GM15510 (cell line): ENCODE data around the gene METTL26.

Experiments used
- POLR2A ChIP-seq: IDR thresholded peaks from 3 replicates; pipeline ENCODE4 v1.6.1; 2011; ENCODE audit warnings: borderline replicate concordance; ENCODE audit not compliant: insufficient read length; ENCODE audit errors: extremely low read depth

The METTL26 gene

DNA sequence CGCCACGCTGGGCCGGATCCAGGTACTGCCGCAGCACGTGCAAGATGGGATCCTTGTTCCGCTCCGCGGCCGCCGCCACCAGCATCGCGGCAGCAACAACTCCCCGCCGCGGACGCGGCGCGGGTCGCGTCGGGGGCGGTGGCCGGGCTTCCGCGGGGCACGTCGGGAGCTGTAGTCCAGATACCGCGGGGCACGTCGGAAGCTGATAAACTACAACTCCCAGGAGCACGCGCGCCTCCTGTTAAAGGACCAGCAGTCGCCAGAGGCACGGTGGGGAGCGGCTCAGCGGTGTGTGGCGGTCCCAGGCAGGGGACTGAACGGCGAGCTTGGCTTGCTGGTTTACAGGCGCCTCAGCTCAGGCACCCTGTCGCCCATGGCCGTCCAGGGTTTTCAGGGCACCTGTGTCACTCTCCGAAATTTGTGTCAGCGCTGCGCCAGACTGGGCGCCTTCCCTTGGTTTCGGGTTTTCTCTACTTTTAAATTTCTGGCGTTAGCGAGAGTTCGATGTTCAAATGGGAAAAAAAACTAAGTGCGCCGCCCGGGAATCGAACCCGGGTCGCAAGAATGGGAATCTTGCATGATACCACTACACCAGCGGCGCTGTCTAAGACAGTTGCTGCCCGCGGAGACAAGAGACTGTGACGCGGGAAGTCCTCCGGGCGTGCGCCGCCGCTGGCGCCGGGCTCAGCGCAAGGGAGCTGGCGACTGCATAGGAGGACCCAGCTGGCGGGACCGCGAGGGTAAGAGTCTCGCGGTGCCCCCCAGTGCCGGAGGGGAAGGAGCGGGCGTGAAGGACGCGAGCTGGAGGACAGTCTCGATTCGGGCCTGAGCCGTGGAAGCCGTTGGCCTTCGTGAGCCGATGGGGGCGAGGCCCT, at the start of gene METTL26:
METTL26 (minus strand) TSS at position 100 of the 875 bp plus-strand sequence; CDS start at position 85, 15 bp downstream.
- peak; percentile 87 for TF ChIP-seq POLR2A

DNA sequence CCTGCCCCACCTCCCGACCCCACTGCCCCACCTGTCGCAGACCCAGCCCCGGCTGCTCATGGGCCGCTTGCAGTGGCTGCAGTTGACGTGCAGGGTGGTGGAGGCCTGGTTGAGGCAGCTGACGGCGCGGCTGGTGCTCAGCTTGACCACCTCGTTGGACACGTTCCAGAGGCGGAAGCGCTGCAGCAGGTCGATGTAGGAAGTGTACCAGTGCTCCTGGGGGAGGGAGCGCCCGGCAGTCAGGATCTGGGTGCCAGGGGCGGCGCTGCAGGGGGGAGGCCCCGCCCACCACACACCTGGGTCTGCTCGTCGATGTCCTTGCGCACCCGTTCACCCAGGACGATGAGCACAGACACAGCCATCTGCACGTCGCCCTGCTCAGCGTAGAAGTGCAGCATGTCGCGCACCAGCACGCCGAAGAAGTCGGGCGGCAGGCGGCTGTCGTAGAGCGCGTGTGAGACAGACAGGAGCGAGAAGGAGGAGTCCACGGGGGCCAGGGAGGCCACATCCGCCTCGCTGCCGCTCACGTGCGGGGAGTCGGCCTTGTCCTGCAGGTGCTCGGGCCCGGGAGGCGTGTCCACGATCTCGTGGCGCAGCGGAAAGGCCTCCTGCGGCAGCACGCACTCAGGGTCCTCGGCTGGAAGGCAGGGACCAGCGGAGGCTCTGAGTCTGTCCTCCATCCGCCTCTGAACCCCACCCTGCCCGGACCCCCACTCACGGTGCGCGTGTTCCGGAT, 49.0 kb upstream of the METTL26 start:
- TF ChIP-seq POLR2A = no peak

DNA sequence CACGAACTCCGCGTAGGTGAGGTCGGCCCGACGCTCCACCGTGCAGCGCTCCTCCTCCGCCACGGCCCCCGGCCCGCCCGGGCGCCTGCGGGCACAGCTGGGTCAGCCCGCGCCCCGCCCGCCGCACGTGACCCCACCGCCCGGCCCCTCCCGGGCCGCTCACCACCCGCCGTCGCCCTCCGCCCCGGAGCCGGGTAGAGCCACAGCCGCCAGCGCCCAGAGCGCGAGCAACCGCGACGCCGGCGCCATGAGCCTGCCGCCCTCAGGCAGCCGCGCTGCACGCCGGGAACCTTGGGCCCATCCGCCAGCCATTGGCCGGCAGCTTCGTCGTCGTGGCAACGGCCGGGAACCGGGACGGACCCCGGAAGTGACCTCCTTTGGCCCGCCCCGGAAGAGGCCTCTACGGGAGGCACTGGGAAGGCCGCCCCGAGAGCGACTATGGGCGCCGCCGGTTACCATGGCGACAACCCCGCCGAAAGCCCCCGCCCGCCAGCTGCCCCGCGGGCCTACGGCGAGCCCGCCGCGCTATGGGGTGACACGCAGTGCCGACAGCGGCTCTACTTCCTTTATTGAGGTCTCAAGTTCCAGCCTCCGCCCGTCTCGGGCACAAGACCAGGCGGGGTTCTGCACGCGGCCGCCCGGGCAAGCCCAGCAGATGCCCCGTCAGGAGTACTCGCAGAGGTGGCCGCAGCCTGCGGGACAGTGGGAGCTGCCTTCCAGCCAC, 48.1 kb upstream of the METTL26 start, which contains the start of gene JMJD8:
JMJD8 (minus strand) TSS at position 264 of the 724 bp plus-strand sequence; CDS start at position 249, 15 bp downstream.
- TF ChIP-seq POLR2A = peak; percentile 94

DNA sequence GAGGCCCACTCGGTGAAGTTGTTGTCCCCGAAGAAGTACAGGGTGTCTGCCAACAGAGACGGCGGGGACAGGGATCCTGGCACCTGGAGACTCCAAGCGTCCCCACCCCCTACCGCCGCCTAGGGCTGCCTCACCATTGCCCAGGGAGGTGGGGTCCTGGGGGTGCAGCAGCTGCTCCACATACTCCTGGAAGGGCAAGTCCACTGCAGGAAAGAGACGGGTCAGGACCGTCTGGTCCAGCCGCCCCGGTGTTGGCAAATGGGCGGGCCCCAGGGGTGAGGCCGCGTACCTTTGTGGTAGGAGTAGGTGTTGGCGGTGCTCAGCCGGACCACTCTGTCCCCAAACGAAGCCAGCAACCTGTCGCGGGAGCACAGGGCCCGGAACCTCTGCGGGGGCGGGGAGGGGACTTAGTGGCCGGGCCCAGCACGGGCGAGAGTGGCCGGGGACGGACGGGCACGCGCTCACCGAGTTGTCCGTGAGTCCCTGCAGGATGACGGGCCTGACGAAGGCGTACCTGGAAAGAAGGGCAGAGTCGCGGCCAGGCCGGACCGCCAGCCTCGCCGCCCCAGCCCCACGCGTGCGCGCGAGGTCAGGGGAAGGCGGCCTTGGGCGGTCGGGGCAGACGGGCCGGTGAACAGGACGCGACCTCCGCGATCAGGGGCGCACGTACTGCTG, 47.4 kb upstream of the METTL26 start:
- no peak for TF ChIP-seq POLR2A

DNA sequence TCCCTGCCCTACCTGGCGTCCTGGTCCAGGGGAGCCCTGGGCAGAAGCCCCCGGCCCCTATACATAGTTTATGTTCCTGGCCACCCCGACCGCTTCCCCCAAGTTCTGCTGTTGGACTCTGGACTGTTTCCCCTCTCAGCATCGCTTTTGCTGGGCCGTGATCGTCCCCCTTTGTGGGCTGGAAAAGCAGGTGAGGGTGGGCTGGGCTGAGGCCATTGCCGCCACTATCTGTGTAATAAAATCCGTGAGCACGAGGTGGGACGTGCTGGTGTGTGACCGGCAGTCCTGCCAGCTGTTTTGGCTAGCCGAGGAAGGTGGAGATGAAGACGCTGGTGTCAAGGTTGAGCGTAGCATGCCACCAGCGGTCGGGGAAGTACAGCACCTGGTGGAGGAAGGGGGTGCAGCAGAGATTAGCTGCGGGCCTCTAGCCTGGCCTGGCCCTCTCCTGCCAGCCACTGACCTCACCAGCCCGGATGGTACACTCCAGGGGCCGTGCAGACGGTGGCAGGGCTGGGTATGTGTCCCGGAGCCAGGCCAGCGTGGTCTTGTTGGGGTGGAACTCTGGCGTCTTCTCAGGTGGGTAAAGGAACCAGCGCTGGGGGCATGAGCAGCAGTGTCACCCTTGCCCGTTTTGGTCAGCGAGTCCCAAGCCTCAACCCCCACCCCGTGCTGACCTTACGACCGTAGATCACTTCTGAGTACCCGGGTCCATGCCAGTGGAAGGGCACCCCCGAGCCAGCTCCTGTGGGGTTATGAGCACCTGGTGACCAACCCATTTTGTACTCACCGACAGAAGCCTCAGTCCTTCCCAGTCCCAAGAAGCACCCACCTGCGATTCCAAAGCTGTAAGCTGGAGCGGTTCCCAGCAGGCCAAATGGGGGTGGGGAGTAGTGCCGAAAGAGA, 46.6 kb upstream of the METTL26 start:
- no peak for TF ChIP-seq POLR2A

DNA sequence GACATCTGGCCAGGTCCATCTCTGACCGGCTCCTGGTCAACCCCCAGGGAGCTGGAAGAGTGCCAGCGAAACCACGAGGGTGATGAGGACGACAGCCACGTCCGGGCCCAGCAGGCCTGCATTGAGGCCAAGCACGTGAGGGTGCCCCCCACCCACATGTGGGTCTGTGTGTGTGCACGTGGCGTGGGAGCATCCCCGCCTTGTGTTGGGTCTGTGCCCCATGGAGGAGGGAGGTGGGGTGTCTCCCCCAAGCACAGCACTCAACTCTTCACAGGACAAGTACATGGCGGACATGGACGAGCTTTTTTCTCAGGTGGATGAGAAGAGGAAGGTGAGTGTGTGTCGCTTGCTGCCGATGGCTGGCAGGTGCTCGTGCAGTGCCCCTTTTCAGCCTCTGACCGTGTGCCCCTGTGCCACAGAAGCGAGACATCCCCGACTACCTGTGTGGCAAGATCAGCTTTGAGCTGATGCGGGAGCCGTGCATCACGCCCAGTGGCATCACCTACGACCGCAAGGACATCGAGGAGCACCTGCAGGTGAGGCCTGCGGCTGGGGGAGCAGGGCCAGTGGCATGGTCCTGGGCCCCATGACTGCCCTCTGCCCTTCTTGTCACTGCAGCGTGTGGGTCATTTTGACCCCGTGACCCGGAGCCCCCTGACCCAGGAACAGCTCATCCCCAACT, 45.8 kb upstream of the METTL26 start:
- TF ChIP-seq POLR2A = no peak

DNA sequence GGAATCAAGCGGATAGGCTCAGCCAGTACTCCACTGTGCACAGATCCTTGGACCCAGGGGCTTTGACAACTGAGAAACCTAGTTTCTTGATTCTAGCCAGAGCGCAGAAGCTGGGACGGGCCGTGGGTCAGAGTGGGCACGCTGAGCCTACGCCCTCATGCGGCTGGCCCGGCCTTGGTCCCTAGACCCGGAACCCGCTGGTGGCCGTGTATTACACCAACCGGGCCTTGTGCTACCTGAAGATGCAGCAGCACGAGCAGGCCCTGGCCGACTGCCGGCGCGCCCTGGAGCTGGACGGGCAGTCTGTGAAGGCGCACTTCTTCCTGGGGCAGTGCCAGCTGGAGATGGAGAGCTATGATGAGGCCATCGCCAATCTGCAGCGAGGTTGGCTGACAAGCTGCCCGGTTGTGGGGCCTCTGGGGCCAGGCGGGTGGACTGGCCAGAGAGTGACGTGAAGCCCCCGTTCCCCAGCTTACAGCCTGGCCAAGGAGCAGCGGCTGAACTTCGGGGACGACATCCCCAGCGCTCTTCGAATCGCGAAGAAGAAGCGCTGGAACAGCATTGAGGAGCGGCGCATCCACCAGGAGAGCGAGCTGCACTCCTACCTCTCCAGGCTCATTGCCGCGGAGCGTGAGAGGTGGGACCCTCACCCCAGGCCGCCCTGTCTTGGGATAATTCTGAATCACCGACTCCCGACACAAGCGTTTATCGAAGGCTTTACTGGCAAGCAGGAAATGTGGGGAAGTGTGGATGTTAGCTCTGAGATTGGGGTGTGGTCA, 45.1 kb upstream of the METTL26 start:
- TF ChIP-seq POLR2A = no peak

DNA sequence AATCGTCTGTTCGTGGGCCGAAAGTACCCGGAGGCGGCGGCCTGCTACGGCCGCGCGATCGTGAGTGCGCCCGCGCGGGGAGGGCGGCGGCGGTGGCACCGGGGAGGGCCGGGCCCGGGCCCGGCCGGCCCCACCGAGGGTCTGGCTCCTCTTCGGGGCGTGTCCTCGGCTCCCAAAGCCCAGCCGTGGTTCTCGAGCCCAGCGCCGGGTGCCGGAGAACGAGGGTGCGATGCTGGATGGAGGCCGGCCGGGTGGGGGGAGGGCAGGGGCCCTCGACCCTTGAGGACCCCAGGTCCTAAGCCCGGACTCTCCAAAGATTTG, 44.5 kb upstream of the METTL26 start:
- TF ChIP-seq POLR2A = no peak

DNA sequence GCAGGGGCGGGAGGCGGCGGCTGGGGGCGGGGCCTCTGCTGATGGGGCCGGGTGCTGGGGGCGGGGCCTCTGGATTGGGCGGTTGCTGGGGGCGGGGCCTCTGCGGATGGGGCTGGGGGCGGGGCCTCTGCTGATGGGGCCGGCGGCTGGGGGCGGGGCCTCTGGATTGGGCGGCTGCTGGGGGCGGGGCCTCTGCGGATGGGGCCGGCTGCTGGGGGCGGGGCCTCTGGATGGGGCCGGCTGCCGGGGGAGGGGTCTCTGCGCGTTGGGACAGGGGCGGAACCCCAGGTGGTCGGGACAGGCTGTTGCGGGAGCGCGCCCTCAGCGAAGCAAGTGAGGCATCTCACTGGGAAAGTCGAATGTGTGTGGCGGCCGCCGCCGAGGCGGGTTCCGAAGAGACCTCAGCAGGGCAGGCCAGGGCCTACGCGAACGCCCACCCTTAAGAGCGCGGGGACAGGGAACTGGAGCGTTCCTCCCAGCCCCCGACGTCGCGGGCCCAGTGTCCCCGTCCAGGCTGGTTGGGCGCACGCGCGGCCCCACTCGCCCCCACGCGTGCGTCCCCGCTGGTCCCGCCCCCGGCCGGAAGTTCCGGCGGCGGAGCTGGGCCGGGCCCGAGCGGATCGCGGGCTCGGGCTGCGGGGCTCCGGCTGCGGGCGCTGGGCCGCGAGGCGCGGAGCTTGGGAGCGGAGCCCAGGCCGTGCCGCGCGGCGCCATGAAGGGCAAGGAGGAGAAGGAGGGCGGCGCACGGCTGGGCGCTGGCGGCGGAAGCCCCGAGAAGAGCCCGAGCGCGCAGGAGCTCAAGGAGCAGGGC, 43.9 kb upstream of the METTL26 start, which contains the start of gene STUB1:
STUB1 (plus strand) TSS at position 597 of the 811 bp plus-strand sequence; CDS start at position 713, 116 bp downstream.
- TF ChIP-seq POLR2A = peak; percentile 95

DNA sequence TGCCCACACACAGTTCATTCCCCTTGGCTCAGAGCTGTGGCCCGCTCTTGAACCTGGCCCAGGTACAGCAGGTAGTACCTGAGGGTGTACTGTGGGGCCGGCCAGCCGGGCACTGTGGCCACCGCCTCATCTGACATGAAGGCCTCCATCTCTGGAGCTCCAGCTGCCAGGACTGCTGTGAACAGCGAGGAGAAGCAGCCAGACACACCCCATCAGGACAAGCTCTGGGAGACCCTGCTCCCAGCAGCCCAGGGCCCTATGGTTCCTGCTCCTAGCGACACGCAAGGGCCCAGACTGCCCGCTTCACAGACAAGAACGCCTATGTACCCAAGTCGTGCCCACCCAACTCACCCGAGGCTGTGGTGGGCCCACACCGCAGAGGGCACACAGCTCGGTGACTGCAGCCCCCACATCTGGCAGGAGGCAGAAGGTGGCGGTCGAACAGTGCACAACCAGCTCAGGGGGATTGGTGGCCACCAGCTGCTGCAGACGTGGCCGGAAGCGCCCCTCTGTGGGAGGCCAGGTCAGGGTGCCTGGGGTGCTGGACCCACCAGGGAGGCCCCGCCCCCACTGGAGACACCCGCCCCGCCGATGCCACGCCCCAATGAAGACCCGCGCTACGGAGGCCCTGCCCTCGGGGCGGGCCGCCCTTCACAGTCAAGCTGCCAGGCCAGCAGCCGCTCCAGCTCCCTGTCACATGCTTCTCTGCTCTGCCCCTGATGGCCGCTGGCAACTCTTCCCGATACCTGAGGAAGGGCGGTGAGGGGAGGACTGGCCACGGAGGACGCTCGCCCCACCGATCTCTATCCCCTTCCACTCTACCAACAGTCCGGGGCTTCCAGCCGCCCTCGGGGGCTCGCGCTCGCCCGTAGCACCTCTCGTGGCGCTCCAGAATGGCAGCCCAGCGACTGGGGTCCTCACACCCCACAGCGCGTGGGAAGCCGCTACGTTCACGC, 43.0 kb upstream of the METTL26 start:
- peak; percentile 33 for TF ChIP-seq POLR2A
